Activated CD4-positive, alpha-beta T cell treated with anti-CD3 and anti-CD28 coated beads for 48 hours (primary cell): ENCODE data around the gene DIP2B.

ENCODE experiments used
- DNase-seq: peaks from one replicate; pipeline ENCODE4 v3.0.0-alpha.2; 2020

Gene DIP2B

DNA sequence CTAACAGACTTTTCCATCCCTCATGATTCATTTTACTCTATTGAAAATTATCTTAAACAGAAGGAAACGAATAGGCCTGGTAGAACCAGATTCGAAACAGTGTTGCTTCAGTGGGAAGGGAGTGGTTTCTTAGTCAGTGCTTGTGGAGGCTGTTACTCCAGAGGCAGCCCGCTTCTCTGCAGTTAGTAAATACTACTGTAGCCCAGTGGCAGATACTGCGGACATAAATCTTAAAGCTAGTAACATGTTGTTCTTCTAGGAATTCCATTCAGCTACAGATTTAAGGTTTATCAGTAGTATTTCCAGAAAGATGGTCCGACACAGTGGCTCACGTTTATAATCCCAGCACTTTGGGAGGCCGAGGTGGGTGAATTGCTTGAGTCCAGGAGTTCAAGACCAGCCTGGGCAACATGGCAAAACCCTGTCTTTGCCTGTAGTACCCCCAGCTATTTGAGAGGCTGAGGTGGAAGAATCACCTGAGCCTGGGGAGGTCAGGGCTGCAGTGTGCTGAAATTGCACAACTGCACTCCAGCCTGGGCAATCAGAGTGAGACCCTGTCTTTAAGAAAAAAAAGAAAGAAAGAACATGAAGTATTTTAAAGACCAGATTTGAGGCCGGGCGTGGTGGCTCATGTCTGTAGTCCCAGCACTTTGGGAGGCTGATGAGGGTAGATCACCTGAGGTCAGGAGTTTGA lies 45.9 kb downstream of the DIP2B start:
- DNase-seq: no peak

GRCh38 chr12:50551866-50552265 lies 47.1 kb downstream of the DIP2B start:
- no peak for DNase-seq

DNA sequence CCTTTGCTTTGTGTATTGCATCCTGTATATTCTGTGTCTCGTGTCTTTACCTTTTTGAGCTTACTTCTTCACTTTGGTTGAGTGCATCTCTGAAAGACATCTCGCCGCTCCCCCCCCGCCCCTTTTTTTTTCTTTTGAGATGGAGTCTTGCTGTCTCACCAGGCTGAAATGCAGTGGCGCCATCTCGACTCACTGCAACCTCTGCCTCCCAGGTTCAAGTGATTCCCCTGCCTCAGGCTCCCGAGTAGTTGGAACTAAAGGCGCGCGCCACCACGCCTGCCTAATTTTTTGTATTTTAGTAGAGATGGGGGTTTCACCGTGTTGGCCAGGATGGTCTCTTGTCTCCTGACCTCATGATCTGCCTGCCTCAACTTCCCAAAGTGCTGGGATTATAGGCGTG lies 49.9 kb downstream of the DIP2B start:
- DNase-seq: no peak

- DNase-seq: peak; percentile 63
These were observed 50.7 kb downstream of the DIP2B start for GRCh38 chr12:50555471-50555885.

DNA sequence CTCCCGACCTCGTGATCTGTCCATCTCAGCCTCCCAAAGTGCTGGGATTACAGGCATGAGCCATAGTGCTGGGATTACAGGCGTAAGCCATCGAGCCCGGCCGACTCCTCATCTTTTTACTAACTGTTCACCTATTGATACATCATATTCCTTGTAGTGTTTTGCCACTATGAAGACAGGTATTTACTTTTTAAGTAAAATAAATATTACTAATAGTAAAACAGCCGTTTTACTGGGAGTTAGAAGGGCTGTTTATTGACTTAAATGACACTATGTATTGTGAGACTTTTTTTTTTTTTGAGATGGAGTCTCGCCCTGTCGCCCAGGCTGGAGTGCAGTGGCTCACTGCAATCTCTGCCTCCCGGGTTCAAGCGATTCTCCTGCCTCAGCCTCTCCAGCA lies 51.5 kb downstream of the DIP2B start:
- no peak for DNase-seq

DNA sequence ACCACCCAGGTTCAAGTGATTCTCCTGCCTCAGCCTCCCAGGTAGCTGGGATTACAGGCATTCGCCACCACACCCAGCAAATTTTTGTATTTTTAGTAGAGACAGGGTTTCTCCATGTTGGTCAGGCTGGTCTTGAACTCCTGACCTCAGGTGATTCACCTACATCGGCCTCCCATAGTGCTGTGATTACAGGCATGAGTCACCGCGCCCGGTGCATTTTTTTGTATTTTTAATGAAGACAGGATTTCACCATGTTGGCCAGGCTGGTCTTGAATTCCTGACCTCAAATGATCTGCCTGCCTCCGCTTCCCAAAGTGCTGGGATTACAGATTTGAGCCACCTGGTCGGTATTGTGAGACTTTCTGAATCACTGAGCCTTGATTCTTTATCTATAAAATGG lies 52.0 kb downstream of the DIP2B start:
- peak; percentile 69 for DNase-seq

DNA sequence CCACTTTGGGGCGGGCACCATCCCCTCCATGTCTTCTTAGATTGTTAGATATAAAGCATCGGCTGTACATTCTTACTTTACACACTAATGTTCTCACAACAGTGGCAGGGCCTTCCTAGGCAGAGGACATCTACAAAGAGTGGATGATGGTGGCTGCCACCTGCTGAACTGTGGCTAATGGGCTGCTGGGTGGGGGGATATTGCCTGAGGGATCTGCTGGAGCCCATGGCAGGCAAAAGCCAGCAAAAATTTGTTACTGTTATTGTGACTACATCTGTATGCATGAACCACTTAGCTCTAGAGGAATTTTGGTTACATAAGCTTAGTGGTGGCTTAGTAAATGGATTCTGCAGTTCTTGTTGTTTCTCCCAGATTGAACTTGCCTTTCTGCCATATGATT lies 52.6 kb downstream of the DIP2B start:
- DNase-seq: no peak

DNA sequence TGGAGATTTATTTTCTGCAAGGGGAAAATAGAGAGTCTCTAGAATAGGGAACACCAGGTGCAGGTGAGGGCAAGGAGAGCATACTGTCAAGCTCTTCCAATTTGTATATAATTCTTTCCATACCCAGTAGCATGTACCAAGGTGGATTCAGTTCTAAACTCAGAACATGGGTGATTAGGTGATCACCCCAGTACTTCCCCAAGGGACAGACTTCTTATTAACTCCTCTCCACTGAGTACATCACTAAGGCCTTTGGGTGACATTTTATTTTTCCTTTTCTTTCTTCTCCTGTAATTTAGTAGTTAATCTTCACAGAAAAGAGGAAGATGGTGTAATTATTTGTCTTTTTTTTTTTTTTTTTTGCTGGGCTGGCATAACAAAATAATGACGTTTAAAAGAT lies 54.2 kb downstream of the DIP2B start:
- DNase-seq: no peak

DNA sequence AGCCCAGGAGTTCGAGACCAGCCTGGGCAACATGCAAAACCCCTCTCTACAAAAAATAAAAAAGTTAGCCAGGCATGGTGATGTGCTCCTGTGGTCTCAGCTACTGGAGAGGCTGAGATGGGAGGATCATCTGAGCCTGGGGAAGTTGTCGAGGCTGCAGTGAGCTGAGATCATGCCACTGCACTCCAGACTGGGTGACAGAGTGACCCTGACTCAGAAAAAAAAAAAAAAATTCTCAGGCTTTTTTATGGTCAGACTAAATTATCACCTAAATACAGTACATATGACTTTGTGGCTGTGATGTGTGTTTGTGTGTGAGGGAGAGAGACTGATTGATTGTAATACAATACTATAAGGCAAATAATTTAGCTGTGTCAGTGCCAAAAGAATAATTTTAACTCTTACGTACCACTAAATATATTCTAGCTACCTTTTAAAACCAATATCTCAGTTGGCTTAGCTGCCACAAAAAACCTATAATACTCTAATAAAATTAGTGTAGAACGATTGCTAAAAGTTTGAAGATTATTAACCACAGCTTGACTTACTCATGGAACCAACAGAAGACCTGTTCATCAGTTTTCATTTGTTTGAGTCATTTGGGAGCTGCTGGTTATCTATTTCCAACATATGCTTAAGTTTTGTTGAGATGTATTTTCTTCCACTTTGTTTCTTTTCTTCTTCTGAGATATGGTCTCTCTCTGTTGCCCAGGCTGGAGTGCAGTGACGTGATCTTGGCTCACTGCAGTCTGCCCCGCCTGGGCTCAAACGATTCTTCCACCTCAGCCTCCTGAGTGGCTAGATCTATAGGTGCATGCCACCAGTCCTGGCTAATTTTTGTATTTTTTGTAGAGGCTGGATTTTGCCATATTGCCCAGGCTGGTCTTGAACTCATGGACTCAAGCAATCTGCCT lies 58.0 kb downstream of the DIP2B start:
- DNase-seq: no peak

DNA sequence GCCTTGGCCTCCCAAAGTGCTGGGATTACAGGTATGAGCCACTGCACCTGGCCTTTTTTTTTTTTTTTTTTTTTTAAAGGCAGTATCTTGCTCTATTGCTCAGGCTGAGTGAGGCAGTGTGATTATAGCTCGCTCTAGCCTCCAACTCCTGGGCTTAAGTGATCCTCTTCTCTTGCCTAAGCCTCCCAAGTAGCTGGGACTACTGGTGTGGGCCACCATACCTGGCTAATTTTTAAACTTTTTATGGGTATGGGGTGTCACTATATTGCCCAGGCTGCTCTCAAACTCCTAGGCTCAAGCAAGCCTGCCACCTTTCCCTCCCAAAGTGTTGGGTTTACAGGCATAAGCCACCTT lies 58.6 kb downstream of the DIP2B start:
- DNase-seq: no peak

- DNase-seq: no peak
These were observed 59.6 kb downstream of the DIP2B start for GRCh38 chr12:50564237-50564947.

DNA sequence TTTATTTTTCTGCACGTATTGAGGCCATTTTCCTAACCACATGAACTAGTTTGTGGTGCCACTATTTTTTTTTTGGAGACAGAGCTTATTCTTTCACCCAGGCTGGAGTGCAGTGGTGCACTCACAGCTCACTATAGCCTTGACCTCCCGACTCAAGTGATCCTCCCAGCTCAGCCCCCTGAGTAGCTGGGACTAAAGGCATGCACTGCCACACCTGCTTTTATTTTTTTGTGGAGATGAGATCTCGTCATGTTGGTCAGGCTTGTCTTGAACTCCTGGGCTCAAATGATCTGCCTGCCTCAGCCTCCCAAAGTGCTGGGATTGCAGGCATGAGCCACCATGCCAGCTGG lies 60.1 kb downstream of the DIP2B start:
- DNase-seq: no peak

GRCh38 chr12:50566066-50566465 lies 61.3 kb downstream of the DIP2B start:
- DNase-seq: no peak

- no peak for DNase-seq
These were observed 63.1 kb downstream of the DIP2B start for GRCh38 chr12:50567926-50568325.

DNA sequence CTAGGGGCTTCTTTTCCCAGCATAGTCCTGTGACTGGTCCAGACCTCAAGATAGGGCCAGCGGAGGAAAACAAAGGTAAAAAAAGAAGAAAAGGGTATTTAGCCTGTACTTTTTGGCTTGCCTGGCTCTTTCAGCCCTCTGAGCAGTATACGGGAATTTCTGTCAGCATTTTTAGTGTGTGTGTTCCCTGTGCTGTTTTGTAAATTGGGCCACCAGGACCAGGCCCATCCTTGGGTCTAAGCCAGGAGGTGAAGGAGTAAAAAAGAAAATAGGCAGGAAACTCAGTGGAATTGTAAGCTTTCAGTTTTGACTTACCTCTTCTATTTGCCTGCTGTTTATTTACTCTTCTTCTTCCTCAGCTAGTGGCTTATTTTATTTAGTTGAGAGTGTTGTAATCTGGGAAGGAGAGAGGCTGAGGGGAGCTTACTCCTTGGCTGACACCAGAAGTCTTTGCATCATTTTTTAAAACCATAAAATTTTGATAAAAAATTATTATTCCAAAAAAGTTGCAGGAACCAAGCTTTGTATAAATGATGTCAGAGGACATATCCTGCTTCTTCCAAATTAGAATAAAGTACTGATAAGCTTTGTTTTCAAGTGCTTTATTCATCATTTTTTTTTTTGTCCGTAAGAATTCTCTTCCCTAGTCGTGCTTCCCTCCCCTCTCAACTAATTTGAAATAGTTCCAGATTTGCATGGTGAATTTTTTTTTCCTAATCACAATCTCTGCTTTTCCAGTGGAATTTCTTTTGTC lies 63.7 kb downstream of the DIP2B start:
- DNase-seq: no peak

GRCh38 chr12:50569321-50569720 lies 64.5 kb downstream of the DIP2B start:
- no peak for DNase-seq

DNA sequence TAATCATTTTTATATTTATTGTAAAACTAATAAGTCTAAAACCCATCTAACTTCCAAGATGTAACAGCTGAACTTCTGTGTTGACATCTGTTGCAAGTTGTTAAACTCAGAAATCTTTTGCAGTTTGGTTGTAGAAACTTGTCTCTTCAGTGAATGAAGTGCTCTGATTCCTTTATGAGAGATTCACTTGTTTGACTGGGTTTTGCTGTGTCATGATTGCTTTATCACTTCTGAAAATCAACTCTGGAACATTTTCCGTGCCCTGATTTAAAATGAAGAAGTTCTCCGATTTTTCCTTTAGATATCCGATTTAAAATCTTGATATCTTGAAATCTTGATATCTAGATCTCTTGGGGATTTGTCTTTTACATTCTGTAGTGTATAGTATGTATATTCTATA lies 65.1 kb downstream of the DIP2B start:
- no peak for DNase-seq

DNA sequence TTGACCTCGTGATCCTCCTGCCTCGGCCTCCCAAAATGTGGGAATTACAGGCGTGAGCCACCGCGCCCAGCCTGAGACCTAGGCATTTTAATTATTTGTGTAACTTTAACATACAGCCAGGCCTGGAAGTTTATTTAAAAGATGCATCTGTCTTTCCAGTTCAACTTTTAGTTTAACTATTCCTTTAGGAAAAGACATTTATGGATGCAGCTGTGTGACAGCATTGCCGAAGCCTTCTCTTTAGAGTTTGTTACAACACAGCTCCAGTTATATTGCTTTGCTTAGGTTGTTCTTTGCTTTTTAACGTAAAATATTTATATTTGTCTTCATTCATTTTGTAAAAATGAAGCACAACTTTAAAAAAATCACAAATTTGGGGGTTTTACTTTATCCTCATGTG lies 67.0 kb downstream of the DIP2B start:
- DNase-seq: no peak

GRCh38 chr12:50572287-50572686 lies 67.5 kb downstream of the DIP2B start:
- no peak for DNase-seq

DNA sequence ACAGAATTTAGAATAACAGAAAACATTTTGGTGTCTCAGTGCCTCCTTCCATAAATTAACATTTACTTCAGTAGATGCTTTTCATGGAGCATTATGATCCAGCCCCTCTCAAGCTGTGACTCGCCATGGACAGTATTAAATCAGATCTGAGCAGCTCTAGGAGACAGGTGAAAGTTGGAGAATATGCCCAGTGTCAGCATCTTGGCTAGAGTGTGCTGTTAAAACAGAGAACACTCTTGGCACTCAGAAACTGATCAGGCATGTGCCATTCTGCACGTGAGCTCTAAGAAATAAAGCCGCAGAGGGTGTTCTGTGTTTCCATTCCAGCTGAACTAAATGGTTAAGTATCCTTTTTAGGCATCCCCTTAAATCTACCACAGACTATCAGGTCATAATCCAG lies 68.0 kb downstream of the DIP2B start:
- no peak for DNase-seq

DNA sequence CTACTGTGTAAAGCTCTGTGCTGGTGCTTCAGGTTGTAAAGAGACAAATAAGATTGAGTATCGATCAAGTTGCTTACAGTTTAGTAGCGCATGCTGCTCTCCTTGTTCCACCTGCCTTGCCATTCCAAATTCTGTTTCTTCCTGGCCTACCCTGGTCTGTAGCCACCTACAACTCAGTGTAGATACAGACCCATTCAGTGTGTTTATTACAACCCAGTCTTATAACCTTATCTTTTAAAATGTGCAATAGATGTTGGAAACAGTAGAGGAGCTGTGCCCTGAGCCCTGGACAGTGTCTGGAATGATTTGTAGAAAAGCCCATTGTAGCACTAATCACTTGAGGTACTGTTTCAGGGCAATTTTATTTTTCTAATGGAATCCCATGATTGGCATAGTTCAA lies 68.5 kb downstream of the DIP2B start:
- no peak for DNase-seq

DNA sequence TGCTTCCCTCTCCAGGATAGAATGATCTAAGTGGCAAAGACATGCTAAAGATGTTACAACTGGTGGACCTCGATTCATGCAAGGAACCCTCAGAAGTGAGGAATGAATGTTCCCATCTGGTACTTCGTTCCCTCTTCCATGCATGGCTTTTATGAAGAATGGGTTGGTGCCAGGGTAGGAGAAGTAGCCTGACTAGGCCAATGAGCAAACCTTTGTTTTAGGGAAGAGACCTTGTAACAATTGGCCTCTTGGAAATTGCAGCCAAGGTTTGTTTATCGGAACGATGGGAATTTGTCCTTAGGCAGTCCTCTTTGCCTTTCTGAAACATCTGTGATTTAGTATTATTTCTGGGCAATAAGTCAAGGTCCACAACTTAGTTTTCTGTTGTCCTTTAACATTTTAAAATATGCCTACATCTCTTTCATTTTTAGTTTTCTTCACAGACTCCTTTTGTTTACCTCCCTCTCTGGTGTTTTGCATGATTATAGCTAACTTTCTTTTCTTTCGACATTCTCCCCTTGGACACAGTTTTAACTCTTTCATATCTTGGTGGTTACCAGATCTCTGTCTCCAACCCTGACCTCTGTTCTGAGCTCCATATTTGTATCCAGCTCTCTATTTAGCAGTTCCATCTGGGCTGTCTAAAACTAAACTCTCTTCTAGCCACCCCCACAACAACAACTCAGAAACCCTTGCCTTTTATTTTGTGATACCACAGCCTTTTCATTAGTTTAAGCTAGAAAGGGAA lies 70.0 kb downstream of the DIP2B start:
- DNase-seq: no peak
